Astrocyte of the cerebellum (primary cell): Measurements from ENCODE around the gene RASSF10.

Source experiments
- DNase-seq: peaks from one replicate; pipeline ENCODE4 v3.0.0-alpha.2; 2011; ENCODE audit warnings: low read depth
- H3K4me3 ChIP-seq: 2 replicates; pipeline ENCODE4 v1.5.1; 2011; ENCODE audit warnings: mild to moderate bottlenecking, low read depth, low read length, moderate library complexity
- CTCF ChIP-seq: IDR thresholded peaks from 2 replicates; pipeline ENCODE4 v1.5.1; 2012; ENCODE audit warnings: low read length, low read depth, moderate library complexity, mild to moderate bottlenecking; ENCODE audit errors: missing control alignments
- in situ Hi-C: cut with HindIII; loops from 2 replicates; pipeline ENCODE4 v1.10.0; 2017; ENCODE audit warnings: low sequenced_read_pairs

RASSF10 gene

DNA sequence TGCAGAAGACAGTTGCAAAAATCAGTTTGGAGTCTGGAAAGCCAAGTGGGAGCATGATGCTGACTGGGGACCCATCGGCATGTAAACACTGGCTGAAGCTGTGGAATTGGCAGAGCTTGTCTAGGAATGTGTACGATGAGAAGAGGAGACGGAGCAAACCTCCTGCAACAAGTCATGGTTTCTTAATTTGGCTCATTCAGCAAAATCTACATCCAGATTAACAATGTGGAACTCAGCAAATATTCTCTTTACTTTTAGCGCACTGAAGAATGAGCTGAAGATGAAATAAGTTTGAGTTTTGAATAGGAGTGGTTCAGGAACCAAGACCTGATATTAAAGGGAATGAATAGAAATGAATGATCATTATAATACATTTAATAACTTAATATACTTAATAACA, 26.6 kb downstream of the RASSF10 start:
- in situ Hi-C loops: no loop called here
- DNase-seq: no peak
- TF ChIP-seq CTCF: no peak
- no peak overlapping the region for H3K4me3 ChIP-seq

DNA sequence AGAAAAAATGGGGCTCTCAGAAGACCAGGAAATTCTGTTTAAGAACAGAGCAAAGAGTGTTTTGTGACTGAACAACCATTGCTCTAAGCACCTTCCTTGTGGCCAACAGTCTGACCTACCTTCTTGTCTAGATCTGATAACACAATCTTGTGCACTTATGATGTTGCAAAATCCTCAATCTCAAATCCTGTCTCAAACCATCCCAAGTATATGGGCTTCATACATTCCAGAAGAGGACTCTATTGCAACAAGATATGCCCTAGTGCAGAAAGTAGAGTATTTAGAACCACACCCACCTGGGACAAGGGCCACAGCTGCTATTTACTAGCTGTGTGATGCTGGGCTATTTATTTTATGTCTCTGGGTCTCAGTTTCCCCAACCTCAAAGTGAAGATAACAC, 27.1 kb downstream of the RASSF10 start:
- no peak for TF ChIP-seq CTCF
- H3K4me3 ChIP-seq: no peak overlapping the region
- in situ Hi-C loops: no loop called here
- no peak for DNase-seq

DNA sequence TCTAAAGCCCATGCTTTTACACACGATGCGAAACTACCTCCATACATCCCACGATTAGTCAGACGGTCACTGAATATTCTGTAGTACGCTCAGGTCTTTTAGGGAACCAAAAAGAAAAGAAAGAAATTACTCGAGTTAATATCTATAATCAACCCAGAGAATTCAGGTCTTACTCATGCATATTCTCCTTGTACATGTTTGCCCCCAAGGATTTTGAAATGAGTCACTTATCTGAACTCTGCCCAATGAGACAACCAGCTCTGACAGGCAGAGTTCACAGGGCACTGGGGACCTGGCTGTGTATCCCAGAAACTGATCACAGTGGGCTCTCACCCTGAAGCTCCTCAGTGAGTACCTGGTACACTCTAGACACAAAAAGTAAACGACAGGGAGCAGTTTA, 29.2 kb downstream of the RASSF10 start:
- DNase-seq: no peak
- no peak overlapping the region for H3K4me3 ChIP-seq
- no peak for TF ChIP-seq CTCF
- in situ Hi-C loops: no loop called here

DNA sequence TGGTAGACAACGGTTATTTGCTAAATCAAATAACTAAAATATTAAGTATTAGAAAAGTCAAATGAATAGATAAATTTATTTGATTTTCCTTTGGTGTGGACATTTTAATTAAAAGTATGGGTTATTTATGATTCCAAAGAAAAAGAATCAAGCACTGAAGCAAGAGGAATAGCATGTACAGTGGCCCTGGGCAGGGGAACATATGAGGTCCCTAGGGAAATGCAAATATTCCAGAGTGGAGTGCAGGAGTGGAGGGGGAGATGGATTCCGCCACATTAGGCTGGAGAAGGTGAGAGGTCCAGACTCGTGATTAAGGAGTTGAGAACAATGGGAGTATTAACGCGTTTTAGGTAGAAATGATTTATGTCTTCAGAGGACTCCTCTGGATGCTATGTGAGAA, 30.0 kb downstream of the RASSF10 start:
- TF ChIP-seq CTCF: no peak
- DNase-seq: no peak
- in situ Hi-C loops: no loop called here
- no peak overlapping the region for H3K4me3 ChIP-seq

DNA sequence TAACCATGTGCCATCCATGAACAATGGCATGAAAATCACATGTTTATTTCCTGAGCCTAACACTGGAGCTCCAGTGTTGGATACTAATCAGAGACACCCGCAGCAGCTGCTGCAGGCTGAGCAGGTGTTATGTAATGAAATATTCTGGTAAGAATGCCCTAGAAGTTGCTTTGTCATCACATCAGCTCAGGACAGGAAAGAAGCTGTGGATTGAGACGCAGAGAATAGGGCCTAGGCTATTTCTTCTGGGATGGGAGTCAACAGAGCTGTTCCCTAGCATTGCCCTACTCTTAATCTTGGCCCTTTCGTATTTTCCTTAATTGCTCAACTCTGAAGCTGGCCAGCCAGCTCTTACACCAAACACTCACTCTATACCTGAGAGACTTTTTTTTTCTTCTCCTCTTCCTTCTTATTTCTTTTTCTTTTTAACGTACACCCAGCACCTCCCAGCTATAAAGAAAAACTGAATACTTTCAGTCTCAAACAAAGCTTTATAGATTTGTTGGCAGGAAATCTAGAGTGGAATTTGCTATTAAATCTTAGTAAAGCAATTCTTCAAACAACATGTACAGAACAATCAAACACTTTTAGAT, 31.9 kb downstream of the RASSF10 start:
- no peak for TF ChIP-seq CTCF
- DNase-seq: no peak
- no peak overlapping the region for H3K4me3 ChIP-seq
- in situ Hi-C loops: no loop called here

DNA sequence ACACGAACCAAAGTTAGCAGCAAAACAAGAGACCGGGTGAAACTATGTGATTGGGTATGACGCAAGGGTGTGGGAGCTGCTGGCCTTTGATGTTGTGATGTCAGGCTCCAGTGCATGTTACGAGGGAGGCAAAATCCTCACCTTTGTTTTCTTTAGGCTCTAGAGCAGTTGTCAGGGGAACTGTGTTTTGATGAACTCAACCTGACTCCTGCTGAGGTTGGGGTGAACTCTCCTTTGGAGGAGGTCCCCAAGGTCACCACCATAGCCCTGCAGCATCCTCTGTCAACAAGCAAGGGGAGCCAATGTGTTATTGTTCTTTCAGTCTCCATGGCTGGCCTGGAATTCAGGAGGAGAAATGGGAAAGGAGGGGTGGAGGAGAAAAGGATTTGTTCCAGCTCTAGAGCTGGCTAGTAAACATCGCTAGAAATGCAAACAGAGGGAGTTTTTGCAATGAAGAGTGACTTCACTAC, 33.8 kb downstream of the RASSF10 start:
- TF ChIP-seq CTCF: no peak
- no peak overlapping the region for H3K4me3 ChIP-seq
- in situ Hi-C loops: no loop called here
- DNase-seq: no peak
